Measurements from ENCODE around the gene SF1.

GRCh38 chr11:64810891-64811272, 32.5 kb upstream of the SF1 start:
- TF ChIP-seq CTCF (IDR thresholded peaks at IDR 0.05; ENCODE audit: poor library complexity) (no peak), EZH2 (IDR thresholded peaks at IDR 0.05; ENCODE audit: borderline replicate concordance) (no peak), EZH2phosphoT487 (IDR thresholded peaks at IDR 0.05; ENCODE audit: low read depth, severe bottlenecking, unreplicated experiment) (no peak)
